IMR-90 (cell line): ENCODE data around the gene NRXN2. TPM values are rescaled to one million over a fixed set of nuclear protein-coding genes. Genes with fewer than 3 reads are reported as not detected.

Source experiments
- ATAC-seq: fragments of 200-7000 bp; cut with Tn5 transposase; 2 replicates; pipeline ENCODE4 v1.9.1; 2020; ENCODE audit warnings: low read depth, mild to moderate bottlenecking, moderate library complexity
- BruUV-seq: library from RNA; stranded (reverse); fragments of 400-500 nt; replicated peaks from 2 replicates; lab custom pipeline; 2021; lab: Mats Ljungman, UMichigan
- CTCF ChIA-PET: fragments of 300-600 bp; formaldehyde crosslinking; extraction: SDS; loops from one replicate; lab custom pipeline; 2021; ENCODE audit warnings: antibody characterized with exemption; lab: Yijun Ruan, JAX
- POLR2A ChIA-PET: fragments of 300-600 bp; sonication (Branson Sonifier 250); formaldehyde crosslinking; loops from one replicate; lab custom pipeline; 2022; ENCODE audit warnings: antibody characterized with exemption; ENCODE audit not compliant: unreplicated experiment; lab: Charles Lee
- DNase-seq: peaks from one replicate; pipeline ENCODE4 v3.0.0; 2013
- H2AFZ ChIP-seq: replicated peaks from 2 replicates; pipeline ENCODE3; 2013; ENCODE audit warnings: low read length, mild to moderate bottlenecking; ENCODE audit not compliant: poor library complexity
- H2AK5ac ChIP-seq: 2 replicates; pipeline ENCODE4 v1.6.1; 2013; ENCODE audit warnings: low read depth, low read length, inconsistent platforms
- H2AK9ac ChIP-seq: replicated peaks from 2 replicates; pipeline ENCODE3; 2013; ENCODE audit warnings: mild to moderate bottlenecking, low read depth, low read length, moderate library complexity; ENCODE audit not compliant: poor library complexity
- H2BK120ac ChIP-seq: 2 replicates; pipeline ENCODE4 v1.6.1; 2013; ENCODE audit warnings: low read depth, low read length, inconsistent platforms
- H2BK15ac ChIP-seq: 3 replicates; pipeline ENCODE4 v1.6.1; 2013; ENCODE audit warnings: low read depth, low read length, inconsistent platforms
- H2BK20ac ChIP-seq: 2 replicates; pipeline ENCODE4 v1.6.1; 2013; ENCODE audit warnings: low read depth, mild to moderate bottlenecking, inconsistent platforms, low read length, moderate library complexity
- H2BK5ac ChIP-seq: 2 replicates; pipeline ENCODE4 v1.6.1; 2013; ENCODE audit warnings: mild to moderate bottlenecking, low read depth, low read length, inconsistent platforms; ENCODE audit not compliant: poor library complexity, severe bottlenecking
- H3K14ac ChIP-seq: replicated peaks from 2 replicates; pipeline ENCODE4 v1.6.1; 2013; ENCODE audit warnings: low read depth, low read length, inconsistent platforms
- H3K18ac ChIP-seq: 2 replicates; pipeline ENCODE4 v1.6.1; 2013; ENCODE audit warnings: low read depth, low read length, control low read depth
- H3K23ac ChIP-seq: 2 replicates; pipeline ENCODE4 v1.6.1; 2013; ENCODE audit warnings: low read depth, low read length, inconsistent platforms
- H3K27ac ChIP-seq: 2 replicates; pipeline ENCODE4 v1.5.1; 2013; ENCODE audit warnings: mild to moderate bottlenecking, control low read depth, low read length; ENCODE audit not compliant: insufficient read depth
- H3K27me3 ChIP-seq: 2 replicates; pipeline ENCODE4 v1.6.1; 2013; ENCODE audit warnings: low read length; ENCODE audit not compliant: control insufficient read depth, insufficient read depth
- H3K36me3 ChIP-seq: 2 replicates; pipeline ENCODE4 v1.6.1; 2013; ENCODE audit warnings: low read length, mixed read lengths; ENCODE audit not compliant: control insufficient read depth, insufficient read depth
- H3K4ac ChIP-seq: 2 replicates; pipeline ENCODE4 v1.6.1; 2013; ENCODE audit warnings: low read depth, low read length, inconsistent platforms
- H3K4me1 ChIP-seq: 2 replicates; pipeline ENCODE4 v1.6.1; 2013; ENCODE audit warnings: low read length, mixed read lengths; ENCODE audit not compliant: control insufficient read depth, insufficient read depth
- H3K4me2 ChIP-seq: 2 replicates; pipeline ENCODE4 v1.6.1; 2013; ENCODE audit warnings: low read depth, mild to moderate bottlenecking, control low read depth, low read length, moderate library complexity
- H3K4me3 ChIP-seq: 2 replicates; pipeline ENCODE4 v1.5.1; 2013; ENCODE audit warnings: low read depth, mild to moderate bottlenecking, control low read depth, low read length, moderate library complexity; ENCODE audit not compliant: insufficient read depth
- H3K56ac ChIP-seq: 2 replicates; pipeline ENCODE4 v1.6.1; 2013; ENCODE audit warnings: low read length, inconsistent platforms; ENCODE audit not compliant: insufficient read depth; ENCODE audit errors: extremely low read depth
- H3K79me1 ChIP-seq, 2 experiments: 2 replicates each; pipeline ENCODE4 v1.6.1; 2013; ENCODE audit warnings: low read length in 2 of 2, inconsistent platforms in 1 of 2, low read depth in 1 of 2
- H3K9ac ChIP-seq: 2 replicates; pipeline ENCODE4 v1.6.1; 2013; ENCODE audit warnings: low read depth, low read length, control low read depth
- H3K9me1 ChIP-seq: 2 replicates; pipeline ENCODE4 v1.6.1; 2013; ENCODE audit warnings: low read length, inconsistent platforms; ENCODE audit not compliant: insufficient read depth
- H3K9me3 ChIP-seq: 2 replicates; pipeline ENCODE4 v1.6.1; 2013; ENCODE audit warnings: low read length; ENCODE audit not compliant: control insufficient read depth, insufficient read depth
- H4K20me1 ChIP-seq: 2 replicates; pipeline ENCODE4 v1.6.1; 2013; ENCODE audit warnings: low read length, inconsistent platforms; ENCODE audit not compliant: insufficient read depth
- H4K5ac ChIP-seq: 2 replicates; pipeline ENCODE4 v1.6.1; 2013; ENCODE audit warnings: mild to moderate bottlenecking, low read depth, low read length, control low read depth
- H4K8ac ChIP-seq, 2 experiments: 2 replicates each; pipeline ENCODE4 v1.6.1; 2013; ENCODE audit warnings: low read depth in 2 of 2, low read length in 2 of 2, control low read depth in 1 of 2, inconsistent platforms in 1 of 2
- H4K91ac ChIP-seq: 2 replicates; pipeline ENCODE4 v1.6.1; 2013; ENCODE audit warnings: low read depth, low read length, inconsistent platforms; ENCODE audit not compliant: insufficient read depth
- BHLHE40 ChIP-seq: fragments of 150-350 bp; IDR thresholded peaks from 2 replicates; pipeline ENCODE4 v1.6.1; 2016; ENCODE audit warnings: mild to moderate bottlenecking, low read depth, low read length
- CEBPB ChIP-seq: IDR thresholded peaks from 2 replicates; pipeline ENCODE4 v1.6.1; 2012; ENCODE audit warnings: low read depth, low read length, improper control_type of control experiment
- CHD1 ChIP-seq: IDR thresholded peaks from 2 replicates; pipeline ENCODE4 v1.6.1; 2012; ENCODE audit warnings: low read depth, low read length, improper control_type of control experiment
- CTCF ChIP-seq: conservative IDR thresholded peaks from 2 replicates; pipeline ENCODE4 v1.5.1; 2012; ENCODE audit warnings: mild to moderate bottlenecking, low read depth, low read length, improper control_type of control experiment
- ELK1 ChIP-seq: fragments of 150-350 bp; IDR thresholded peaks from 2 replicates; pipeline ENCODE4 v1.6.1; 2016; ENCODE audit warnings: low read depth, mild to moderate bottlenecking, low read length, moderate library complexity, borderline replicate concordance
- MAFK ChIP-seq: IDR thresholded peaks from 2 replicates; pipeline ENCODE4 v1.6.1; 2012; ENCODE audit warnings: low read depth, low read length, improper control_type of control experiment
- MAZ ChIP-seq: IDR thresholded peaks from 2 replicates; pipeline ENCODE4 v1.6.1; 2012; ENCODE audit warnings: low read depth, mild to moderate bottlenecking, low read length, improper control_type of control experiment, moderate library complexity, borderline replicate concordance
- MXI1 ChIP-seq: IDR thresholded peaks from 2 replicates; pipeline ENCODE4 v1.6.1; 2012; ENCODE audit warnings: low read depth, mild to moderate bottlenecking, low read length, moderate library complexity, borderline replicate concordance
- POLR2A ChIP-seq: IDR thresholded peaks from 2 replicates; pipeline ENCODE4 v1.6.1; 2012; ENCODE audit warnings: mild to moderate bottlenecking, low read depth, low read length
- RAD21 ChIP-seq: IDR thresholded peaks from 2 replicates; pipeline ENCODE4 v1.6.1; 2012; ENCODE audit warnings: low read length, improper control_type of control experiment
- RFX5 ChIP-seq: IDR thresholded peaks from 2 replicates; pipeline ENCODE4 v1.8.0; 2012; ENCODE audit warnings: low read depth, mild to moderate bottlenecking, low read length, moderate library complexity
- SMC3 ChIP-seq: fragments of 150-350 bp; IDR thresholded peaks from 2 replicates; pipeline ENCODE4 v1.6.1; 2016; ENCODE audit warnings: low read depth, mild to moderate bottlenecking, antibody characterized with exemption, low read length, moderate library complexity
- USF2 ChIP-seq: fragments of 150-350 bp; IDR thresholded peaks from 2 replicates; pipeline ENCODE4 v1.6.1; 2017; ENCODE audit warnings: mild to moderate bottlenecking, antibody characterized with exemption, low read length, low read depth
- WGBS, 2 experiments: methylation state at CpG; one replicate each; pipeline versions ENCODE4 v1.1.5 to v1.1.7; 2013; ENCODE audit warnings: missing lambda C conversion rate in 2 of 2; ENCODE audit not compliant: insufficient read length in 1 of 2; ENCODE audit errors: extremely low coverage in 2 of 2; 5-methylcytosine and 5-hydroxymethylcytosine counted together
- dilution Hi-C: fragments of 300-500 bp; cut with HindIII; formaldehyde crosslinking; loops from one replicate; pipeline ENCODE4 v1.14.3; 2018; ENCODE audit warnings: low sequenced_read_pairs; ENCODE audit not compliant: unreplicated experiment
- in situ Hi-C: fragments of 300-500 bp; cut with MboI; formaldehyde crosslinking; loops from 3 replicates; pipeline ENCODE4 v1.14.3; 2019; ENCODE audit warnings: low sequenced_read_pairs, inconsistent platforms, mixed read lengths
- intact Hi-C: fragments of 100-400 bp; cut with micrococcal nuclease; formaldehyde crosslinking; loops from 2 replicates; pipeline ENCODE4 v1.10.0; 2022
- polyA plus RNA-seq, 3 experiments: library from polyadenylated mRNA; depleted of rRNA; stranded (reverse); fragments of >200 nt; gene quantifications; 2 replicates each; pipeline ENCODE4 v1.2.3, GENCODE V29; 2012; ENCODE audit warnings: low replicate concordance in 1 of 3
- total RNA-seq: library from RNA; depleted of rRNA; stranded (reverse); fragments of >200 nt; gene quantifications from 2 replicates; pipeline ENCODE4 v1.2.3, GENCODE V29; 2012

Gene NRXN2
- total and polyA plus RNA-seq, 2 of the 4 experiments (the other 2 are of a cell fraction), result 0.18 to 0.22 TPM

DNA sequence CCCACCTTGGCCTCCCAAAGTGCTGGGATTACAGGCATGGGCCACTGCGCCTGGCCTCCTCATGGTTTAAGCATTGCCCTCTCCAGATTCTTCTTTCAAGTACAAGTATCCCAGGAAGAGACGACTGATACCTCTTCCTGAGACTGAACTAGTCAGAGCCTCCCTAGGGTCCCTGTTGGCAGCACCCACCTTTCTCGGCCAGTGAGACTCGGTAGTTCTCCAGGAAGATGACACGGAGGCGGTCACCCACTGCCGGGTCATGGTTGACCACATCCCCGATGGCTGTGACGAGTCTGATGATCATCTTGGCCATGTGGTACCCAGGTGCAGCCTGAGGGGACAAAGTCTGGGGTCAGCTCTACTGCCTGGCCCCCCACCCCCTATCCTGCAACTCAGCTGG is 28.1 kb upstream of the NRXN2 start:
- Histone ChIP-seq H3K4me2 (no peak overlapping the region), H3K36me3 (no peaks in the 10 kb centered on the region), H3K9me3 (no peaks in the 10 kb centered on the region), H3K9me1 (peaks cover 4% of the 10 kb centered on the region), H2BK5ac (no peak overlapping the region), H4K20me1 (peaks cover 8% of the 10 kb centered on the region), H2BK20ac (no peak overlapping the region), H2BK120ac (no peak overlapping the region), H3K4ac (no peak overlapping the region), H4K91ac (no peak overlapping the region), H3K9ac (no peak overlapping the region), H3K27me3 (no peaks in the 10 kb centered on the region), H2AK9ac (no peak overlapping the region), H3K56ac (no peak overlapping the region), H4K5ac (no peak overlapping the region), H4K8ac (no peak overlapping the region), H2AFZ (no peak overlapping the region), H3K27ac (no peak overlapping the region), H2AK5ac (no peak overlapping the region), H2BK15ac (no peak overlapping the region), H3K79me1 (no peaks in the 10 kb centered on the region), H3K18ac (no peak overlapping the region), H3K14ac (no peak overlapping the region), H3K4me3 (no peak overlapping the region), H3K4me1 (peaks cover 3% of the 10 kb centered on the region; the same call in 1 of the 2 replicates), H3K23ac (no peak overlapping the region)
- no TSS peak for BruUV-seq
- CTCF ChIA-PET, result no interaction called here
- intact Hi-C loops, result no loop called here
- no peak for TF ChIP-seq CTCF
- no peak for TF ChIP-seq ELK1
- TF ChIP-seq CHD1, result no peak
- TF ChIP-seq MXI1, result no peak
- TF ChIP-seq POLR2A, result no peak
- no peak for TF ChIP-seq USF2
- no peak for TF ChIP-seq MAZ
- TF ChIP-seq BHLHE40, result no peak
- TF ChIP-seq RAD21, result no peak
- TF ChIP-seq MAFK, result no peak
- TF ChIP-seq RFX5, result no peak
- no peak for TF ChIP-seq SMC3
- TF ChIP-seq CEBPB, result no peak
- no peak for DNase-seq
- no peak for ATAC-seq
- WGBS, 2 experiments, result 100% methylated on average over 4 of the region's 9 CpGs; no CpG with 5 or more reads in 1 of the 2 experiments
- dilution Hi-C loops, result no loop called here
- in situ Hi-C loops, result no loop called here
- POLR2A ChIA-PET, result no interaction called here
